K562 (cell line): ENCODE measurements around the gene GRIN2A. TPM values are rescaled to one million over a fixed set of nuclear protein-coding genes. Genes with fewer than 3 reads are reported as not detected.

Source experiments
- CBFA2T3 ChIP-seq: fragments of 450-650 bp; IDR thresholded peaks from 2 replicates; pipeline ENCODE4 v1.6.1; 2017
- CTBP1 ChIP-seq: fragments of 450-650 bp; IDR thresholded peaks from 2 replicates; pipeline ENCODE4 v1.6.1; 2016; ENCODE audit warnings: borderline replicate concordance
- DPF2 ChIP-seq: fragments of 450-650 bp; IDR thresholded peaks from 2 replicates; pipeline ENCODE4 v1.6.1; 2016
- ESRRB ChIP-seq: fragments of 250-450 bp; sonication (Bioruptor Pico); IDR thresholded peaks from 2 replicates; pipeline ENCODE4 v1.5.0; 2020; ENCODE audit warnings: mild to moderate bottlenecking, moderate library complexity, borderline replicate concordance
- FOSL1 ChIP-seq: fragments of 200-800 bp; sonication (Bioruptor generic); conservative IDR thresholded peaks from 2 replicates; pipeline ENCODE4 v1.6.1; 2016; ENCODE audit warnings: missing genetic modification characterization, missing compliant biosample characterization
- HMG20A ChIP-seq: fragments of 450-650 bp; formaldehyde crosslinking; conservative IDR thresholded peaks from 2 replicates; pipeline ENCODE4 v1.4.0; 2020; ENCODE audit warnings: mild to moderate bottlenecking, mixed read lengths
- ILK ChIP-seq: fragments of 450-650 bp; IDR thresholded peaks from 2 replicates; pipeline ENCODE4 v1.6.1; 2016; ENCODE audit warnings: missing genetic modification characterization, low read depth, mild to moderate bottlenecking, missing compliant biosample characterization, moderate library complexity, borderline replicate concordance
- MAFF ChIP-seq: IDR thresholded peaks from 2 replicates; pipeline ENCODE4 v1.6.1; 2012; ENCODE audit warnings: low read length, improper control_type of control experiment
- MAFK ChIP-seq: IDR thresholded peaks from 2 replicates; pipeline ENCODE4 v1.6.1; 2011; ENCODE audit warnings: low read length, improper control_type of control experiment
- NFE2L1 ChIP-seq: fragments of 450-650 bp; IDR thresholded peaks from 2 replicates; pipeline ENCODE4 v1.6.1; 2016; ENCODE audit warnings: missing genetic modification characterization, low read depth, mild to moderate bottlenecking, missing compliant biosample characterization, moderate library complexity, borderline replicate concordance
- RHOXF2B ChIP-seq: fragments of 250-450 bp; sonication (Bioruptor Pico); conservative IDR thresholded peaks from 2 replicates; pipeline ENCODE4 v1.5.1; 2021
- SIX5 ChIP-seq, 2 experiments: IDR thresholded peaks; 2 replicates each; pipeline ENCODE4 v1.6.1; 2011; ENCODE audit warnings: low read length in 2 of 2, borderline replicate concordance in 1 of 2, low read depth in 1 of 2, mild to moderate bottlenecking in 1 of 2, moderate library complexity in 1 of 2; ENCODE audit not compliant: insufficient read depth in 1 of 2
- SMARCA4 ChIP-seq: fragments of 450-650 bp; IDR thresholded peaks from 2 replicates; pipeline ENCODE4 v1.6.1; 2016
- SPI1 ChIP-seq: IDR thresholded peaks from 2 replicates; pipeline ENCODE4 v1.6.1; 2011; ENCODE audit warnings: low read depth, low read length, control low read depth, borderline replicate concordance
- TAF7 ChIP-seq: fragments of 450-650 bp; IDR thresholded peaks from 2 replicates; pipeline ENCODE4 v1.6.1; 2016; ENCODE audit warnings: missing genetic modification characterization, missing compliant biosample characterization
- TAF9B ChIP-seq: fragments of 450-650 bp; IDR thresholded peaks from 2 replicates; pipeline ENCODE4 v1.6.1; 2018; ENCODE audit warnings: mild to moderate bottlenecking; ENCODE audit not compliant: partially characterized antibody
- TRIM28 ChIP-seq: fragments of 450-650 bp; IDR thresholded peaks from 2 replicates; pipeline ENCODE4 v1.6.1; 2017
- ZFP1 ChIP-seq: fragments of 450-650 bp; formaldehyde crosslinking; IDR thresholded peaks from 2 replicates; pipeline ENCODE4 v1.4.0; 2020; ENCODE audit warnings: mild to moderate bottlenecking, mixed read lengths
- ZFP30 ChIP-seq: fragments of 250-450 bp; sonication (Bioruptor Pico); IDR thresholded peaks from 2 replicates; pipeline ENCODE4 v1.8.0; 2022; ENCODE audit warnings: moderate library complexity, mild to moderate bottlenecking, inconsistent platforms, borderline replicate concordance
- ZNF239 ChIP-seq: fragments of 250-450 bp; sonication (Bioruptor Pico); IDR thresholded peaks from 2 replicates; pipeline ENCODE4 v1.4.0; 2020; ENCODE audit warnings: mild to moderate bottlenecking
- ZNF77 ChIP-seq: fragments of 250-450 bp; sonication (Bioruptor Pico); IDR thresholded peaks from 2 replicates; pipeline ENCODE4 v1.5.0; 2020
- polyA plus RNA-seq, 8 experiments: library from polyadenylated mRNA; depleted of rRNA in 4 of 8; stranded (reverse) in 5 of 8; unstranded in 3 of 8; fragments of >200 nt; fragmentation: Nextera tagmentation in 2 of 8; fragmentation: Illumina TruSeq in 1 of 8; extraction: Ambion mirVana in 2 of 8; extraction: Trizol in 1 of 8; gene quantifications; 2 replicates each; pipeline versions ENCODE4 v1.2.1 to v1.2.3, GENCODE V29; 2011 to 2014; ENCODE audit warnings: inconsistent platforms in 1 of 8, missing spikeins in 1 of 8
- total RNA-seq, 7 experiments: library from RNA; depleted of rRNA in 6 of 7; stranded (reverse); fragments of >200 nt in 6 of 7; fragmentation: Illumina TruSeq in 2 of 7; extraction: Trizol in 2 of 7; gene quantifications; 2 replicates each; pipeline versions ENCODE4 v1.2.1 to v1.2.3, GENCODE V29; 2011 to 2021; ENCODE audit warnings: low replicate concordance in 1 of 7
- TF ChIP-seq, protein P1 (sequence below): fragments of 450-650 bp; formaldehyde crosslinking; IDR thresholded peaks from 2 replicates; pipeline ENCODE4 v1.4.0; 2020; ENCODE audit warnings: mild to moderate bottlenecking, moderate library complexity
- TF ChIP-seq, protein P2 (sequence below): sonication (generic); formaldehyde crosslinking; IDR thresholded peaks from 2 replicates; pipeline ENCODE4 v1.9.0; 2022; ENCODE audit warnings: mild to moderate bottlenecking, missing genetic modification reagents
- TF ChIP-seq, protein P3 (sequence below), 2 experiments: fragments of 450-650 bp in 1 of 2; IDR thresholded peaks; 2 replicates each; pipeline ENCODE4 v1.6.1; 2011 to 2017; ENCODE audit warnings: low read depth in 2 of 2, antibody characterized with exemption in 1 of 2, borderline replicate concordance in 1 of 2, low read length in 1 of 2, mild to moderate bottlenecking in 1 of 2, mixed read lengths in 1 of 2; ENCODE audit not compliant: control insufficient read depth in 1 of 2
- TF ChIP-seq, protein P4 (sequence below), 2 experiments: fragments of 450-650 bp; conservative IDR thresholded peaks; 2 replicates each; pipeline ENCODE4 v1.6.1; 2017; ENCODE audit warnings: mild to moderate bottlenecking in 2 of 2, moderate library complexity in 2 of 2

Gene GRIN2A
- total and polyA plus RNA-seq, 9 of the 15 experiments (the other 6 are each of a cell fraction or from before 2014, with no cell fraction given), result not detected

DNA sequence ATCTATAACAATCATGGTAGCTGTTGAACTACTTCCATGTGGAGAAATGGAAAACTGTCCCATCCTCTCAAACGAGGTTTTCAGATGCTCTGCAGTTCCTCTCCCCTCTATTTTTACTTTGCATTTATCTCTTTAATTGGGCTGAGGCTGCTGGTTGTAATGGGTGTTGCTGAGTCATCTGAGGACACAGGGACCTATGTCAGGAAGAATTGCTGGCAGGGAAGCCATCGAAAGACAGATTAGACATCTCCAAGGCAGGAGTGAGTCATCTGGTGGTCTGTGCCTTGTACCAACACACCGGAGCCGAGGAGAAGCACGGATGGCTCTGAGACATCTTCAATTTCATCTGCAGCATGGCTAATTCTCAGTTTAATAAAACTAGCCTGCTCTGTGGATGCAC is 394.5 kb downstream of the GRIN2A start (continued):
- TF ChIP-seq, protein P1, sequence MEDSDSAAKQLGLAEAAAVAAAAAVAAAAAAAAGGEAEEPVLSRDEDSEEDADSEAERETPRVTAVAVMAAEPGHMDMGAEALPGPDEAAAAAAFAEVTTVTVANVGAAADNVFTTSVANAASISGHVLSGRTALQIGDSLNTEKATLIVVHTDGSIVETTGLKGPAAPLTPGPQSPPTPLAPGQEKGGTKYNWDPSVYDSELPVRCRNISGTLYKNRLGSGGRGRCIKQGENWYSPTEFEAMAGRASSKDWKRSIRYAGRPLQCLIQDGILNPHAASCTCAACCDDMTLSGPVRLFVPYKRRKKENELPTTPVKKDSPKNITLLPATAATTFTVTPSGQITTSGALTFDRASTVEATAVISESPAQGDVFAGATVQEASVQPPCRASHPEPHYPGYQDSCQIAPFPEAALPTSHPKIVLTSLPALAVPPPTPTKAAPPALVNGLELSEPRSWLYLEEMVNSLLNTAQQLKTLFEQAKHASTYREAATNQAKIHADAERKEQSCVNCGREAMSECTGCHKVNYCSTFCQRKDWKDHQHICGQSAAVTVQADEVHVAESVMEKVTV (CRISPR knock-in tag), result no peak
- TF ChIP-seq MAFK, result peak; percentile 77
- TF ChIP-seq ZNF239 (CRISPR knock-in tag), result no peak
- TF ChIP-seq SMARCA4, result peak; percentile 46; the same call in 1 of the 2 replicates
- TF ChIP-seq TAF7 (tag), result no peak
- no peak for TF ChIP-seq TAF9B
- peak; percentile 74; the same call in 1 of the 2 replicates for TF ChIP-seq MAFF
- no peak for TF ChIP-seq CBFA2T3
- no peak for TF ChIP-seq HMG20A (CRISPR knock-in tag)
- TF ChIP-seq TRIM28, result no peak
- TF ChIP-seq FOSL1 (tag), result peak; percentile 84
- TF ChIP-seq DPF2, result peak; percentile 41; the same call in 1 of the 2 replicates
- no peak for TF ChIP-seq ZFP30 (CRISPR knock-in tag)
- TF ChIP-seq, protein P2, sequence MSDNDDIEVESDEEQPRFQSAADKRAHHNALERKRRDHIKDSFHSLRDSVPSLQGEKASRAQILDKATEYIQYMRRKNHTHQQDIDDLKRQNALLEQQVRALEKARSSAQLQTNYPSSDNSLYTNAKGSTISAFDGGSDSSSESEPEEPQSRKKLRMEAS, result no peak
- no peak for TF ChIP-seq ZNF77
- TF ChIP-seq CTBP1, result peak; percentile 43; the same call in 1 of the 2 replicates
- TF ChIP-seq RHOXF2B (CRISPR knock-in tag), result no peak
- TF ChIP-seq, protein P3, sequence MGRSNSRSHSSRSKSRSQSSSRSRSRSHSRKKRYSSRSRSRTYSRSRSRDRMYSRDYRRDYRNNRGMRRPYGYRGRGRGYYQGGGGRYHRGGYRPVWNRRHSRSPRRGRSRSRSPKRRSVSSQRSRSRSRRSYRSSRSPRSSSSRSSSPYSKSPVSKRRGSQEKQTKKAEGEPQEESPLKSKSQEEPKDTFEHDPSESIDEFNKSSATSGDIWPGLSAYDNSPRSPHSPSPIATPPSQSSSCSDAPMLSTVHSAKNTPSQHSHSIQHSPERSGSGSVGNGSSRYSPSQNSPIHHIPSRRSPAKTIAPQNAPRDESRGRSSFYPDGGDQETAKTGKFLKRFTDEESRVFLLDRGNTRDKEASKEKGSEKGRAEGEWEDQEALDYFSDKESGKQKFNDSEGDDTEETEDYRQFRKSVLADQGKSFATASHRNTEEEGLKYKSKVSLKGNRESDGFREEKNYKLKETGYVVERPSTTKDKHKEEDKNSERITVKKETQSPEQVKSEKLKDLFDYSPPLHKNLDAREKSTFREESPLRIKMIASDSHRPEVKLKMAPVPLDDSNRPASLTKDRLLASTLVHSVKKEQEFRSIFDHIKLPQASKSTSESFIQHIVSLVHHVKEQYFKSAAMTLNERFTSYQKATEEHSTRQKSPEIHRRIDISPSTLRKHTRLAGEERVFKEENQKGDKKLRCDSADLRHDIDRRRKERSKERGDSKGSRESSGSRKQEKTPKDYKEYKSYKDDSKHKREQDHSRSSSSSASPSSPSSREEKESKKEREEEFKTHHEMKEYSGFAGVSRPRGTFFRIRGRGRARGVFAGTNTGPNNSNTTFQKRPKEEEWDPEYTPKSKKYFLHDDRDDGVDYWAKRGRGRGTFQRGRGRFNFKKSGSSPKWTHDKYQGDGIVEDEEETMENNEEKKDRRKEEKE (IDR thresholded peaks at IDR 0.05; ENCODE audit: borderline replicate concordance in 1 of 2, control insufficient read depth in 1 of 2, low read depth in 2 of 2, low read length in 1 of 2), result no peak
- TF ChIP-seq ESRRB (CRISPR knock-in tag), result no peak
- no peak for TF ChIP-seq SPI1
- TF ChIP-seq, protein P4, sequence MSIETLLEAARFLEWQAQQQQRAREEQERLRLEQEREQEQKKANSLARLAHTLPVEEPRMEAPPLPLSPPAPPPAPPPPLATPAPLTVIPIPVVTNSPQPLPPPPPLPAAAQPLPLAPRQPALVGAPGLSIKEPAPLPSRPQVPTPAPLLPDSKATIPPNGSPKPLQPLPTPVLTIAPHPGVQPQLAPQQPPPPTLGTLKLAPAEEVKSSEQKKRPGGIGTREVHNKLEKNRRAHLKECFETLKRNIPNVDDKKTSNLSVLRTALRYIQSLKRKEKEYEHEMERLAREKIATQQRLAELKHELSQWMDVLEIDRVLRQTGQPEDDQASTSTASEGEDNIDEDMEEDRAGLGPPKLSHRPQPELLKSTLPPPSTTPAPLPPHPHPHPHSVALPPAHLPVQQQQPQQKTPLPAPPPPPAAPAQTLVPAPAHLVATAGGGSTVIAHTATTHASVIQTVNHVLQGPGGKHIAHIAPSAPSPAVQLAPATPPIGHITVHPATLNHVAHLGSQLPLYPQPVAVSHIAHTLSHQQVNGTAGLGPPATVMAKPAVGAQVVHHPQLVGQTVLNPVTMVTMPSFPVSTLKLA (conservative IDR thresholded peaks at IDR 0.05), result no peak
- TF ChIP-seq NFE2L1 (tag), result peak; percentile 50; the same call in 1 of the 2 replicates
- TF ChIP-seq ILK, result no peak
- no peak for TF ChIP-seq SIX5 (IDR thresholded peaks at IDR 0.05; ENCODE audit: borderline replicate concordance in 1 of 2, insufficient read depth in 1 of 2, low read depth in 1 of 2, low read length in 2 of 2)
- no peak for TF ChIP-seq ZFP1 (CRISPR knock-in tag)
